Peyer's patch (tissue), 4 donors: ENCODE measurements around the gene SPAG9.

ENCODE experiments used
- POLR2A ChIP-seq, 2 donors: fragments of 450-650 bp; IDR thresholded peaks; one replicate each; pipeline ENCODE4 v1.5.1; 2017; ENCODE audit warnings: antibody characterized with exemption in 2 of 2, mild to moderate bottlenecking in 2 of 2, moderate library complexity in 2 of 2
- TF ChIP-seq, protein P1 (sequence below), 6 experiments: fragments of 450-650 bp in 4 of 6; fragments of 200-600 bp in 2 of 6; sonication (generic) in 1 of 6; IDR thresholded peaks; one replicate each; pipeline ENCODE4 v1.5.1; 2017 to 2019; ENCODE audit warnings: antibody characterized with exemption in 6 of 6, mild to moderate bottlenecking in 3 of 6, moderate library complexity in 1 of 6

DNA sequence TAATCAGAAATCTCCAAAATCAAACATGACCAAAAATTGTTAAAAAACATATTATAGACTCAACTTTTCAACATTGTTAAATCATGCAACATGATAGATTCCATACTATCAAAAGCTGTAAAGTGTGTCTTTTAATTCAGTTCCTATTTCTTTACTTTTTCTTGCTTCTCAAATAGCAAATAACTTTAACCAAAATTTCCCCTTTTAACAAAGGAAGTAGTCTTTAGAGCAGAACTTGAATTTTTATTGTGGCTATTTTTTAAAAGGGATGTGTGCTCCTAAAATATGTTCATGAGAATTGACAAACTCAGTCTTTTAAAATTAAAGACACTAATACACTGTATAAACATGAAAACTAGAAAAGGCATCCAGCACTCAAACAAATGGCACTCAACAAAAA, 49.1 kb downstream of the SPAG9 start:
- TF ChIP-seq POLR2A (IDR thresholded peaks at IDR 0.05), result no peak
- TF ChIP-seq, protein P1, sequence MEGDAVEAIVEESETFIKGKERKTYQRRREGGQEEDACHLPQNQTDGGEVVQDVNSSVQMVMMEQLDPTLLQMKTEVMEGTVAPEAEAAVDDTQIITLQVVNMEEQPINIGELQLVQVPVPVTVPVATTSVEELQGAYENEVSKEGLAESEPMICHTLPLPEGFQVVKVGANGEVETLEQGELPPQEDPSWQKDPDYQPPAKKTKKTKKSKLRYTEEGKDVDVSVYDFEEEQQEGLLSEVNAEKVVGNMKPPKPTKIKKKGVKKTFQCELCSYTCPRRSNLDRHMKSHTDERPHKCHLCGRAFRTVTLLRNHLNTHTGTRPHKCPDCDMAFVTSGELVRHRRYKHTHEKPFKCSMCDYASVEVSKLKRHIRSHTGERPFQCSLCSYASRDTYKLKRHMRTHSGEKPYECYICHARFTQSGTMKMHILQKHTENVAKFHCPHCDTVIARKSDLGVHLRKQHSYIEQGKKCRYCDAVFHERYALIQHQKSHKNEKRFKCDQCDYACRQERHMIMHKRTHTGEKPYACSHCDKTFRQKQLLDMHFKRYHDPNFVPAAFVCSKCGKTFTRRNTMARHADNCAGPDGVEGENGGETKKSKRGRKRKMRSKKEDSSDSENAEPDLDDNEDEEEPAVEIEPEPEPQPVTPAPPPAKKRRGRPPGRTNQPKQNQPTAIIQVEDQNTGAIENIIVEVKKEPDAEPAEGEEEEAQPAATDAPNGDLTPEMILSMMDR (IDR thresholded peaks at IDR 0.05), result no peak
